Activated CD8-positive, alpha-beta T cell treated with anti-CD3 and anti-CD28 coated beads for 36 hours (primary cell): ENCODE data around the gene HK2. TPM values are rescaled to one million over a fixed set of nuclear protein-coding genes. Genes with fewer than 3 reads are reported as not detected.
"Not testable (repeated sequence)": the region's sequence is repeated elsewhere in the genome, so short reads cannot be mapped to it uniquely, and the experiment has no call there.

Experiments used
- ATAC-seq: fragments of 200-7000 bp; cut with Tn5 transposase; one replicate; pipeline ENCODE4 v1.10.0; 2021; ENCODE audit warnings: mild to moderate bottlenecking, moderate library complexity
- CTCF ChIA-PET: fragments of 350-600 bp; sonication (Branson Sonifier 250); formaldehyde crosslinking; loops from one replicate; lab custom pipeline; 2021; ENCODE audit warnings: antibody characterized with exemption; lab: Charles Lee
- POLR2A ChIA-PET: fragments of 350-600 bp; sonication (Branson Sonifier 250); formaldehyde crosslinking; loops from one replicate; lab custom pipeline; 2021; ENCODE audit warnings: antibody characterized with exemption; lab: Charles Lee
- DNase-seq: peaks from one replicate; pipeline ENCODE4 v3.0.0-alpha.2; 2020
- H3K27ac Mint-ChIP-seq: one replicate; pipeline ENCODE4 v1.8.0; 2021; ENCODE audit warnings: mild to moderate bottlenecking, mixed read lengths
- H3K27me3 Mint-ChIP-seq: one replicate; pipeline ENCODE4 v1.8.0; 2021; ENCODE audit warnings: mixed read lengths
- H3K36me3 Mint-ChIP-seq: one replicate; pipeline ENCODE4 v1.8.0; 2021; ENCODE audit warnings: low read depth, mixed read lengths
- H3K4me1 Mint-ChIP-seq: one replicate; pipeline ENCODE4 v1.8.0; 2021; ENCODE audit warnings: low read depth, mixed read lengths
- H3K4me3 Mint-ChIP-seq: one replicate; pipeline ENCODE4 v1.8.0; 2021; ENCODE audit warnings: mild to moderate bottlenecking, moderate library complexity, mixed read lengths
- H3K9me3 Mint-ChIP-seq: one replicate; pipeline ENCODE4 v1.8.0; 2021; ENCODE audit warnings: mixed read lengths
- intact Hi-C: fragments of 100-400 bp; cut with micrococcal nuclease; formaldehyde crosslinking; loops from one replicate; pipeline ENCODE4 v1.10.0; 2022
- total RNA-seq, 2 experiments: library from RNA; stranded (reverse); gene quantifications; one replicate each; pipeline ENCODE4 v1.2.3, GENCODE V29; 2021
- TF ChIP-seq, protein P1 (sequence below): fragments of 200-600 bp; IDR thresholded peaks from one replicate; pipeline ENCODE4 v1.8.0; 2022; ENCODE audit warnings: antibody characterized with exemption, mild to moderate bottlenecking

HK2 gene
- total RNA-seq, 2 experiments from 2014 or later, result 121 to 124 TPM

GRCh38 chr2:74890711-74891110, 56.8 kb downstream of the HK2 start:
- intact Hi-C loops, result no loop called here
- Mint-ChIP-seq H3K4me1 (no peaks in the 10 kb centered on the region), H3K4me3 (no peak overlapping the region), H3K27me3 (no peaks in the 10 kb centered on the region), H3K27ac (no peak overlapping the region), H3K9me3 (peaks cover 6% of the 10 kb centered on the region), H3K36me3 (peaks cover 90% of the 10 kb centered on the region)
- POLR2A ChIA-PET, result interaction anchor here (0.9 kb wide), 1 partner anchor 10 kb away, joined by 3 read pairs; no protein-coding TSS in a partner anchor
- ATAC-seq (no peak), DNase-seq (no peak)
- TF ChIP-seq, protein P1, sequence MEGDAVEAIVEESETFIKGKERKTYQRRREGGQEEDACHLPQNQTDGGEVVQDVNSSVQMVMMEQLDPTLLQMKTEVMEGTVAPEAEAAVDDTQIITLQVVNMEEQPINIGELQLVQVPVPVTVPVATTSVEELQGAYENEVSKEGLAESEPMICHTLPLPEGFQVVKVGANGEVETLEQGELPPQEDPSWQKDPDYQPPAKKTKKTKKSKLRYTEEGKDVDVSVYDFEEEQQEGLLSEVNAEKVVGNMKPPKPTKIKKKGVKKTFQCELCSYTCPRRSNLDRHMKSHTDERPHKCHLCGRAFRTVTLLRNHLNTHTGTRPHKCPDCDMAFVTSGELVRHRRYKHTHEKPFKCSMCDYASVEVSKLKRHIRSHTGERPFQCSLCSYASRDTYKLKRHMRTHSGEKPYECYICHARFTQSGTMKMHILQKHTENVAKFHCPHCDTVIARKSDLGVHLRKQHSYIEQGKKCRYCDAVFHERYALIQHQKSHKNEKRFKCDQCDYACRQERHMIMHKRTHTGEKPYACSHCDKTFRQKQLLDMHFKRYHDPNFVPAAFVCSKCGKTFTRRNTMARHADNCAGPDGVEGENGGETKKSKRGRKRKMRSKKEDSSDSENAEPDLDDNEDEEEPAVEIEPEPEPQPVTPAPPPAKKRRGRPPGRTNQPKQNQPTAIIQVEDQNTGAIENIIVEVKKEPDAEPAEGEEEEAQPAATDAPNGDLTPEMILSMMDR, result no peak
- CTCF ChIA-PET, result no interaction called here

GRCh38 chr2:74891136-74891764, 57.3 kb downstream of the HK2 start:
- no peak for ATAC-seq
- TF ChIP-seq, protein P1, result no peak
- ChIA-PET POLR2A (interaction anchor here (0.9 kb wide), 1 partner anchor 11 kb away, joined by 3 read pairs; no protein-coding TSS in a partner anchor), CTCF (no interaction called here)
- no peaks in the 10 kb centered on the region for H3K27me3 Mint-ChIP-seq
- peaks cover 90% of the 10 kb centered on the region for H3K36me3 Mint-ChIP-seq
- DNase-seq, result no peak
- H3K27ac Mint-ChIP-seq, result no peak overlapping the region
- H3K4me1 Mint-ChIP-seq, result no peaks in the 10 kb centered on the region
- intact Hi-C loops, result no loop called here
- H3K4me3 Mint-ChIP-seq, result no peak overlapping the region
- H3K9me3 Mint-ChIP-seq, result peaks cover 6% of the 10 kb centered on the region

GRCh38 chr2:74891816-74892215, 57.9 kb downstream of the HK2 start:
- H3K4me3 Mint-ChIP-seq, H3K9me3 Mint-ChIP-seq, H3K27ac Mint-ChIP-seq, H3K4me1 Mint-ChIP-seq, H3K27me3 Mint-ChIP-seq, intact Hi-C loops, ATAC-seq, CTCF ChIA-PET, DNase-seq, POLR2A ChIA-PET: not testable (repeated sequence)
- H3K36me3 Mint-ChIP-seq, result peaks cover 88% of the 10 kb centered on the region

GRCh38 chr2:74892609-74893008, 58.7 kb downstream of the HK2 start:
- ATAC-seq (no peak), DNase-seq (no peak)
- Mint-ChIP-seq H3K36me3 (peaks cover 91% of the 10 kb centered on the region), H3K9me3 (peaks cover 10% of the 10 kb centered on the region), H3K27ac (no peak overlapping the region), H3K27me3 (no peaks in the 10 kb centered on the region), H3K4me3 (no peak overlapping the region), H3K4me1 (no peaks in the 10 kb centered on the region)
- TF ChIP-seq, protein P1, result no peak
- intact Hi-C loops, result no loop called here
- CTCF ChIA-PET, result interaction anchor here (0.7 kb wide), 1 partner anchor 27 kb away, joined by 4 read pairs; no protein-coding TSS in a partner anchor
- POLR2A ChIA-PET, result interaction anchor here (0.7 kb wide), 1 partner anchor 8 kb away, joined by 5 read pairs; no protein-coding TSS in a partner anchor

- Mint-ChIP-seq H3K27ac (no peak overlapping the region), H3K36me3 (peaks cover 91% of the 10 kb centered on the region), H3K27me3 (no peaks in the 10 kb centered on the region), H3K9me3 (peaks cover 12% of the 10 kb centered on the region), H3K4me1 (no peaks in the 10 kb centered on the region), H3K4me3 (no peak overlapping the region)
- TF ChIP-seq, protein P1, result no peak
- DNase-seq (no peak), ATAC-seq (peak; percentile 20)
- ChIA-PET POLR2A (interaction anchor here (0.8 kb wide), 1 partner anchor 8 kb away, joined by 3 read pairs; no protein-coding TSS in a partner anchor), CTCF (interaction anchor here (0.7 kb wide), 1 partner anchor 27 kb away, joined by 4 read pairs; no protein-coding TSS in a partner anchor)
- intact Hi-C loops, result no loop called here
Observed at GRCh38 chr2:74893332-74893731, 59.4 kb downstream of the HK2 start.
